Measurements from ENCODE around the gene PTPRM.

PTPRM gene

GRCh38 chr18:7896805-7897518, 329.8 kb downstream of the PTPRM start:
- no peak for DNase-seq (ENCODE audit: low spot score)

GRCh38 chr18:7898181-7898580, 331.1 kb downstream of the PTPRM start:
- DNase-seq (ENCODE audit: low spot score) = no peak

GRCh38 chr18:7899078-7899477, 332.0 kb downstream of the PTPRM start:
- no peak for DNase-seq (ENCODE audit: low spot score)

- no peak for DNase-seq (ENCODE audit: low spot score)
Observed at GRCh38 chr18:7900091-7900490, 333.0 kb downstream of the PTPRM start.

- no peak for DNase-seq (ENCODE audit: low spot score)
Observed at GRCh38 chr18:7901657-7902056, 334.5 kb downstream of the PTPRM start.

- no peak for DNase-seq (ENCODE audit: low spot score)
Observed at GRCh38 chr18:7902399-7902839, 335.3 kb downstream of the PTPRM start.

GRCh38 chr18:7904529-7904928, 337.4 kb downstream of the PTPRM start:
- no peak for DNase-seq (ENCODE audit: low spot score)

GRCh38 chr18:7908681-7909299, 341.7 kb downstream of the PTPRM start:
- no peak for DNase-seq (ENCODE audit: low spot score)

GRCh38 chr18:7914834-7915670, 347.9 kb downstream of the PTPRM start:
- no peak for DNase-seq (ENCODE audit: low spot score)

GRCh38 chr18:7918701-7919100, 351.6 kb downstream of the PTPRM start:
- no peak for DNase-seq (ENCODE audit: low spot score)

GRCh38 chr18:7919565-7919964, 352.4 kb downstream of the PTPRM start:
- DNase-seq (ENCODE audit: low spot score) = no peak

- DNase-seq (ENCODE audit: low spot score) = no peak
Observed at GRCh38 chr18:7921938-7922587, 354.9 kb downstream of the PTPRM start.

- no peak for DNase-seq (ENCODE audit: low spot score)
Observed at GRCh38 chr18:7923105-7923504, 356.0 kb downstream of the PTPRM start.

GRCh38 chr18:7924616-7925015, 357.5 kb downstream of the PTPRM start:
- DNase-seq (ENCODE audit: low spot score) = no peak

GRCh38 chr18:7926526-7926925, 359.4 kb downstream of the PTPRM start:
- no peak for DNase-seq (ENCODE audit: low spot score)

- DNase-seq (ENCODE audit: low spot score) = no peak
Observed at GRCh38 chr18:7927119-7927518, 360.0 kb downstream of the PTPRM start.

- DNase-seq (ENCODE audit: low spot score) = no peak
Observed at GRCh38 chr18:7931763-7932162, 364.6 kb downstream of the PTPRM start.

GRCh38 chr18:7937268-7937667, 370.2 kb downstream of the PTPRM start:
- DNase-seq (ENCODE audit: low spot score) = no peak

- no peak for DNase-seq (ENCODE audit: low spot score)
Observed at GRCh38 chr18:7939521-7939920, 372.4 kb downstream of the PTPRM start.

GRCh38 chr18:7940379-7940778, 373.3 kb downstream of the PTPRM start:
- DNase-seq (ENCODE audit: low spot score) = no peak

GRCh38 chr18:7940971-7941370, 373.9 kb downstream of the PTPRM start:
- DNase-seq (ENCODE audit: low spot score) = no peak

GRCh38 chr18:7941533-7941932, 374.4 kb downstream of the PTPRM start:
- DNase-seq (ENCODE audit: low spot score) = no peak

Data from CD4-positive, alpha-beta T cell treated with Interleukin-6 at 100 ng/mL for 8 hours (primary cell).